GM19463 (cell line): ENCODE measurements around the gene LCP2.
"Not testable (repeated sequence)": the region's sequence is repeated elsewhere in the genome, so short reads cannot be mapped to it uniquely, and the experiment has no call there.

ENCODE experiments used
- ATAC-seq: cut with Tn5 transposase; IDR thresholded peaks from one replicate; pipeline ENCODE4 v1.9.1; 2021; ENCODE audit warnings: mild to moderate bottlenecking, moderate library complexity; ENCODE audit not compliant: unreplicated experiment

LCP2 gene

DNA sequence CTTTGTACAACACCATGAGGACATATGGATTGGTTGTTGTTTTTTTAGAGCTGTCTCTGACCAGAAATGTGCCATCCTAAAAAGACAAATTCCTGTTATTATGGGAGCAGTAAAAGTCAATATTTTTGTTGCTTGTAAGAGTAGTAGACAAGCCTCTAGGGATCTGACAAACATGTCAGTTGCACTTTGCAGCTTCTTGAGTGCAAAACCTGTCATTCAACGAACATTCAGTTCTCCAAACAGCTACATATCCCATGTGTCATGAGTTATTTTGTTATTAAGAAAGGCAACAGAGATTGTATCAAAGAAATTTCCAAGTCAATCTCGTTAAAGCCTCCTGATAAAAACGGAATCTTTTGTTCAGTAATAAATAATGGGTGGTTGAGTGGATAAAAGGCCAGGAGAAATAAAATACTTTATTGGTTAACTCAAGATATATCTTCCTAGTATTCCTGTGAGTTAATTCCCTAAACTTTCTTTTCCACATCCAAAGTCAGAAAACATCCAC lies 46.7 kb downstream of the LCP2 start:
- ATAC-seq = no peak

DNA sequence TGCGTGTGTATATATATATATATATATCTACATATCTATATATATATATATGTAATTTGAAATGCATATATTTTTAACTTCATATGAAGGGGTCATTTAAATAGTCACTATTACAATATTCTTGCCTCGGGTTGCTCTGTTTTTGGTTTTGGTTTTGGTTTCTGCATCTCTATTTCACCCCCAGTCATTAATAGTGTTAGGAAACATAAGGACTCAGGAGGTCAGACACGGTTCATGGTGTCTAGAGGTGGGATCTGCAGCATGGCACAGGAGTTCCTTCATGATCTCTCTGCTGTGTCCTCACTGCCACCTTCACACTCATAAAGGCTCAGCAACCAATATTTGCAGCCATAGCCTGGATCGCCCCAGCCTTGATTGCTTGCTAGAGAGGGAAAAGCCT lies 48.2 kb downstream of the LCP2 start:
- ATAC-seq = no peak

DNA sequence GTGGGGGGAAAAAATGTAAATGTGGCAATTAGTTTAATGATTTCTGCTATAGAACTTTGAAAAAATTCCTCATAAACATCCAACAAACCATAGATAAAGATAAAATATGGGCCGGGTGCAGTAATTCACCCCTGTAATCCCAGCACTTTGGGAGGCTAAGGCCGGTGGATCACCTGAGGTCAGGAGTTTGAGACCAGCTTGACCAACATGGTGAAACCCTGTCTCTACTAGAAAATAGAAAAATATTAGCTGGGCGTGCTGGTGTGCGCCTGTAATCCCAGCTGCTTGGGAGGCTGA lies 48.7 kb downstream of the LCP2 start:
- not testable (repeated sequence) for ATAC-seq

DNA sequence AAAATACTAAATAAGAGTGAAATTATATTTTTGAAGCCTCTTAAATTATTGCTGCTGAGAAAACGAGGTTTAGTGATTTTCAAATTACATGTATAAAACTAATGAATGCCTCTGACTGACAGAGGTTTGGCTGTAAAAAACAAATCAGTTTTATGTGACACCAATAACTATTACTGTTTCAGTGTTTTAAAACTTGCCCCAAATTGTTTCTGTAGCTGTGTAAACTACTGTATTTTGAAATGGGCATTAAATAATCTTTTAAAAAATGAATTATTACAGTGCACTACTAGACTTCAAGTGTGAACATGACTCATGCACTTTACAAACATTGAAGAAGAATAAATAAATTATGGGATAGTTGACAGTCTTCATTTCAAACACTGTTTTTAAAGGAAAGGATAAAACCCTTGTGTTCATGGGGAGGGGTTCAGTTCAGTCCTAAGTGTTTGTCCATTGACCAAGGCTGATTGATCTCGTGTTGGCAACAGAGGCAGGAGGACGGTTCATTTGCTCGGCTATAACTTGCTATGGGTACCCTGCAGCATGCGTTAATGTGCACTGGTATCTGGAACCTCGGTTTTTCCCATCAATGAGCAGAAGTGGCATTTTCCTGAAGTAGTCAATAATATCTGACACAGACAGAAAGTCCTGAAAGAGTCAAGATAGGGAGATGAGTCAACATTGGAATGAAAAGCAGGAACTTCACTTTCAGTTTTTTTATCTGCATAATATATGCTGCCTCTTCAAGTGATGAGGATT lies 49.2 kb downstream of the LCP2 start:
- no peak for ATAC-seq

DNA sequence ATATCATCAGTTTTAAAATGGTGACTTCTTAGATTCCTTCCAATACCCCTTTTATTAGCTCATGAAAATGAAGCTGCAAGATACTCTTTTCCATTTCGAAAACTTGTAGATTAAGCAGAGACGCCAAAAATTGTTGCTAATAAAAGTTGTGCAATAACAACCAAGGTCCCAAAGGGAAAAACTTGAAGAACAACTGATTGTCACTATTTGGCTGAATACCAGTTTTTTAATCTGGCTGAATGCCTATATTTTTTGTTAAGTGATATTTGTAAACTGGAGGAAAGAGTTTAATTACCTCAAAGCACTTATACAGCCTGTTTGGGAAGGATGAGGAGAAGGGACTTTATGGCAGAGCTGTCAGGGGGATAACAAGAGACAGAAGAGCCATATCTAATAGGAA lies 50.2 kb downstream of the LCP2 start:
- ATAC-seq = no peak

DNA sequence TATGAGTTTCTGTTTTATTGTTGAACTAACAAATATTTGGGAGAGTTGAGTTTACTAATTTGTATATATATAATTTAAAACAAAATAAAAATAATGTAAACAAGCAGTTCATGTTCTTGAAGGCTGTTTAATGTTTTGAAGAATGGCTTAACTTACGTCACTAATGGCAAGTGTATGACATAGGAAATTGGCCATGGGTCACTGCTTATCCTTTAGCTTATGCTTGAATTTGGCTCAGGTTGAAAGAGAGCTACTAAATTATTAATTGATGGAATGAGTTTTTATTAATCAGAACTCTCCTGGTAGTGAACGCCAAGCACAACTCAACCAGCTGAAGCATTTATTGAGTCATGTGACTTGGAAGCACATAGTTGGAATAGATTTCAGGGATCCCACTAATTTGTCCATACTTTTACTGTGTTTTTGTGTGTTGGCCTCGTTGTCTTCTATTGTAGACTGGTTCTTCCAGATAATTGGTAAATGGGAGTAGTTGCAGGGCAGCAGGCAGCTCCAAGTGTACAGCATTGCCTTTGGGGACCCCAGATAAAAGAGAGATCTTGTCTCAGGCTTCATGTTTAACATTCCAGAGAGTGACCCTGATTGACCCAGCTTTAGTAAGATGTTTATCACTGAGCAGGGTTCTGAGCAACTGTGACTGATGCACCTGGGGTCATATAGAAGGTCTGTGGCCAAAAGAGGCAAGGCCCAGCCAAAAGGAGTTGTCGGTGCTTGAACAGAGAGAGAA lies 51.3 kb downstream of the LCP2 start:
- no peak for ATAC-seq

DNA sequence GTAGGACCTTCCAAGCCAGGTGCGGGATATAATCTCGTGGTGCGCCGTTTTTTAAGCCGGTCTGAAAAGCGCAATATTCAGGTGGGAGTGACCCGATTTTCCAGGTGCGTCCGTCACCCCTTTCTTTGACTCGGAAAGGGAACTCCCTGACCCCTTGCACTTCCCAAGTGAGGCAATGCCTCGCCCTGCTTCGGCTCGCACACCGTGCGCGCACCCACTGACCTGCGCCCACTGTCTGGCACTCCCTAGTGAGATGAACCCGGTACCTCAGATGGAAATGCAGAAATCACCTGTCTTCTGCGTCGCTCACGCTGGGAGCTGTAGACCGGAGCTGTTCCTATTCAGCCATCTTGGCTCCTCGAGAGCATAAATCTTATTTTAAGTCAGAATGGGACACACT lies 52.1 kb downstream of the LCP2 start:
- ATAC-seq = not testable (repeated sequence)

DNA sequence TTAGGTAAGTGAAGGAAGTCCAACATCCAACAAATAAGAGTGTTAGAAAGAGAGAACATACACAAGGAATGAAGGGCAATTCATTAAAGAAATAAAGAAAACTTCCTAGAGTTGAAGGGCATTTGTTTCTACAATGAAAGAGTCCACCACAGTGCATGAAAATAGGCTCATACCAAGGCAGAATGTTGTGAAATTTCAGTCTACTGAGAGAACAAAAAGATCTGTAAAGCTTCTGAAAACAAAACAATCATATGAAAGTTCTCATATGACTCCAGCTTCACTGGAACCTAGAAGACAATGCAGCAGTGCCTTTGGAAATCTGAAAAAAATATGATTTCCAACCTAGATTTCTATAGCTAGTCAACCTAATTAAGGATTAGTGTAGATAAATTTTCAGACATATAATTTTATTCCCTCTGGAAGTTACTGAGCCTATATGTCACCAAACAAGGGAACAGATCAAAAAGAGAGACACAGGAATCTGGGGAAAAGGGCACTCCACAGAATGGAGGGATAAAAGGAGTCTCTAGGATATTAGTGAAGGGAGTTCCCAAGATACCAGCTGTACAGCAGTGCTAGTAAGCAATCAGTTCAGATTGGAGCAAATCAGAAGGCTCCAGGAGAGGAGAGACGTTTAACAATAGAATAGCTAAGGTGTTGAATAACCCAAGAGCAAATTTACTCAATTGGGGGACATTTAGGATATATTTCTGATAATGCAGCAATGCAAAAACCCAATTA lies 59.0 kb downstream of the LCP2 start:
- no peak for ATAC-seq

DNA sequence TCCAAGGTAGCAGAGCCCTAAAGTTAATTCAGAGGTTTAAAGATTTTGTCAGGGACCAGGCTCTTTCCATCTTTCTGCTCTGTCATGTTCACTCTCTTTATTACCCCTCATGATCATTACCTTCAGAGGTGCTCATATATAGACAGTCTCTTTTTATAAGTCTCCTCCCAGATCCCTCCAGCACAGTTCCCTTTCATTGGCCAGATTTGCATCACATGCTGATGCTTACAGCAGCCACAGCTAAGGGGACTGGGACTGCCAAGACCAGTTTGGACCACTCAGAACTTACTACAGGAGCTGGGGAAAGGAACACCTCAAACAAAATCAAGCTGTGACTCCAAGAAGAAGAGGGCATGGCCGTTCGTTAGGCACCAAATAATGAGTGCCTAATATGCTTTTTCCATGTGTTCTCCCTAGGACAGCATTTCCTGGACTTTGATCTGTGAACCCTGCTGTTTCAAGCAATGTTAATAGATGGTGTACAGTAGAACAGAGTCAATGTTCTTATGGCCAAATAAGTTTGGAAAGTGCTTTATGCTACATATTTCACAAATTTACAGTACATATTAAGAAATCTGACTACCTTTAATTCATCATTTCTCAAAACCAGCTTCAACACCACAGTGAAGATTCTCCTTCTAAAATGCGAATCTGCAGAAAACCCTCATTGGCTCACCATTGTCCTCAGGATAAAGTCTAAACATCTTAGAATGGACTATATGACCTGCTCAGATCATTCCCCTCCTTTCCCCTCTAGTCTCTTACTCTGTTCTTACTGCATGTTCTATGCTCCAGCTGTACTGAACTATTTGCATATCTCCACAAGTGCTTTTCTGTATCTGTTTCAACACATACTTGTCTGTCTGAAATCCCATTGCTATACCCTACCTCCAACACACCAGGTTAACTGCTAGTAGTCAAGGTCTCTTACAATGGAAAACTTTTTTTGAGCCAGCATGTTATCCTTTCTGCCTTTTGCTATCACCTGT lies 61.4 kb downstream of the LCP2 start:
- no peak for ATAC-seq

DNA sequence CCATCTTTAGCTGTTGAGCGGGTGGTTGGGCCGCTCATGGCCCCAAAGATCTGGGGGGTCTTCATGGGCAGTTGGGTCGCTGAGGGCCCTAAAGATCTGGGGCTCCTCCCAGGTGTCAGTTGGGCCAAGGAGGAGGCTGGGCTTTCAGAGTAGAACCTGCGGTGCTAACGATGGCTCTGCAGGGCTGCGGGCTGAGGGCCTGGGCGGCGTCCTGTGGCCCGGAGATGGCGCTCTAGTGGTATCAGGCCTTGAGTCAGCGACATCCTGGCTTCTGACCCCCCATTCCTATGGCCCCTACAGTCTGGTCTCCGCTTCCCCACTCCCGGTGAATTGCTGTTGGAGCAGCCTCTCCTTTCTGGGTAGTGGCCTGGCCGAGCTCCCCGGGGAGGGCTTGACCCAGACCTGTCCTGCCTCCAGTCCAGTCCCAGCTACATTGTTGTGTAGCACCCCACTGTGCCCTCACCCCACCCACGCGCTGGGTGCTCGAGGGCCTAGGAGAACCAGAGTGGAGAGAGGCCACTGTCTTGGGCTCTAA lies 64.2 kb downstream of the LCP2 start:
- ATAC-seq = no peak

DNA sequence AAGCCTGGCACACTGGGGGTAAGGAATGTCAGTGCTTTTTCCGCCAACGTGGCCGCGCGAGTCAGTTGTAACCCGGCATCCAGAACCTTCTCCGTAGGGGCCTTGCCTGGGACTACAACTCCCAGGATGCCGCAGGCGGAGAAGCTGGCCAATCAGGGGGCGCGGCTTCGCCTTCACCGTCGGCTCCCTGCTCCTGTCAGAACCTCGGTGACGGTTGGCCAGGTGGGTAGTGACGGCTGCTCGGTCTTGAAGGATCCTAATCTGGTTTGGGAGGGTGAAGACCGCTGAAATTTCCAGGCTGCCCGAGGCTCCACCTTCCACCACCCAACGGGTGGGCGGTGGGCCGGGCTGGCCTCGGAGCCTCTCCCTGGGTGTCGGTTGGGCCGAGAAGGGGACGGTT lies 64.8 kb downstream of the LCP2 start, which contains the start of gene C5orf58:
TSS of gene C5orf58 (plus strand) at position 200 of the 400 bp plus-strand sequence. CDS start 1,992 bp downstream, outside the sequence.
- no peak for ATAC-seq

DNA sequence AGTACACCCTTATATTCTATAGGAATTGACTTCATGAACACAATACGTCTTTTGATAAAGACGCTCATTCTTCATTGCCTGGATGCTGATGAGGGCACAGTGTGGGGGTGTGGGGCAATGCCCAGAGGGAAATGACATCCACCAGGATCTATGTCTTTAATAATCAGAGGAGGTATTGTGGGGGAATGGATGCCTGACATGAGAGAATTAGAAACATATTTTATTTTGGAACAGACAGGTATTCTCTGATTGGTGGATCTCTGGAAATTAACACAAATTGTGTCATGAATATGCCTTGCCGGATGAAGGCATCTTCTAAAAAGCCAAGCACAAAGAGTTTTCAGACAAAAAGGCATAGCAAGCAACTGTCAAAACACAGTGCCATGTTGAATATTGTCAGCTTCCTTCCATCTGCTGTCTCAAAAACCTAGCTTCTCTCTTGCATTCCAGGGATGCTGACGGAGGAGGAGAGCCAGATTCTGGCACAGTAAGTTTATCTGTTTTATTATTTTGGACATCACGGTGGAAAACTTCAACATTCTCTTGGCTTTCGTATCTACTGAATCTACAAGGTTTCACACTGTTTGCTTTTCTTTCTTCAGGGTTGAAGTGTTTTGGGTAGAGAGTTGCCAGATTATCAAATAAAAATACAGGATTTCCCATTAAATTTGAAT lies 68.7 kb downstream of the LCP2 start:
- no peak for ATAC-seq

DNA sequence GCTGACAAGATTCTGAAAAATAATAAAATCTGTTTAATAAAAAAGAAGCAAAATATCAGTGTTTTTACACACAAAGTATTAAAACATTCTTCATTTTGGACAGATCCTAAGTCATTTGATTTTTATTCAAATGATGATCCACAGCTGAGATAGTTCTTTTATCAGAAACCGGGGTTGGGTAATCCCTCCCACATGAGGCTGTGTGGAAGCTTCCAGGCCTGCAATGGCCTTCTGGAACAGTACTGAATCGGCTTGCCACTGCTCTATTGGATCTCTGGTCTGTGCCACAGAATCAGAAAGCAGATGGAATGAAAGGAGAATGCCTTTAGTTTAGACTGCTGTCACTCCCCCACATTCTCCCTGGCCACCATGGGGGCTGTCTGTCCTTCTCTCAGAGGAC lies 70.9 kb downstream of the LCP2 start:
- no peak for ATAC-seq

DNA sequence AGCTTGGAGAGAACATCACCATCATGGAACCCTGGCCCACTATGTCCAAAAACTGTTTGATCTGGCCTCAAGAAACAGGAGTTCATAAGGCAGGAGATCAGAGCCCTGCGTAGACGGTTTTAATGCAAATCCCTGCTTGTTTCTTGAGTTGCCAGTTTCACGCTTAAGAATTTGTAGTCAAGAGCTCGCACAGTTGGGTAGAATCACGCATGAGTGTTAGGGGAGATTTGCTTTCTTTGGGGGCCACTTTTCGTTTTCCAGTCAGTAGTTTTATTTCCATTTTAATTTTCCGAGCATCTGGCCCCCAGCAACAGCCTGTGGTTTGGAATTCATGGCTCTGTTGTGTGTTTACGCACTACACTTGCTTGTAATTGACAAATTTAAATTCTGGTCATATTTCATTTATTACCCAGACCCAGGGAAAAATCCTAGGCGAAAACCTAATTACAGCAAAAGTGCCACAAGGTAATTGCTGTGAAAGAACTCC lies 71.4 kb downstream of the LCP2 start:
- ATAC-seq = no peak

DNA sequence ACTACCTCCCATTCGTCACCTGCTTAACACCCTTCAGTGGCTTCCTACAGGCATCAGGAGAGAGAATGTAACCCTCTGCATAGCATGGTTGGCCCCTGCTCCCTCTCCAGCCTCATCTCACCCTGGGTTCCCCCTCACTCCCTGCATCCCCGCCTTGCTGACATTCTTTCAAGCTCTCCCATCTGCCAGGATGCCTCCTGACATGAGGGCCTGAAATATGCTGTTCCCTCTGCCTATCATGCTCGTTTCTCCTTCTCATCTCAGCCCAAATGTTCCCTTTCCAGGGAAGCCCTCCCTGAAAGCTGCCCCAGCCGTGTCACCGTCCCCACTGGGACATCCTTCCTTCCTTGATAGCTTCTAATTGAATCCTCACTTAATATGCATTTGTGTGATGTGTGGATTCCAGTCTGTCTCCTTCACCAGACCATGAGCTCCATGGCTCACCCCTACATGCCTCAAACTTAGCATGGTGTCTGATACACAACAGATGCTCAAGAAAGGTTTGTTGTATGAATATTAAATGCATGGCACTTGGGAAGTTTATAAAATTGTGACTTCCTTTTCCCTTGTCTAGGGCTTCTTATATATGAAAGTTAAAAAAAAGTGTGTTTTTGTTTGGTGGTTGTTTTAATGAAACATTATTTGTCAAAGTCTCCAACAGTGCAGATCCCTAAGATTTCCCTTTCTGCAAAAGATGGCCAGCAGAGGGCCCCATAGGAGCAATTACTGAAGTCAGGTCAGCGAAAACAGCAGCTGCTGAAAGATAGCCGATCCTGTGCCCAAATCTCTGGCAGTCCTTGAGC lies 72.0 kb downstream of the LCP2 start:
- ATAC-seq = no peak

DNA sequence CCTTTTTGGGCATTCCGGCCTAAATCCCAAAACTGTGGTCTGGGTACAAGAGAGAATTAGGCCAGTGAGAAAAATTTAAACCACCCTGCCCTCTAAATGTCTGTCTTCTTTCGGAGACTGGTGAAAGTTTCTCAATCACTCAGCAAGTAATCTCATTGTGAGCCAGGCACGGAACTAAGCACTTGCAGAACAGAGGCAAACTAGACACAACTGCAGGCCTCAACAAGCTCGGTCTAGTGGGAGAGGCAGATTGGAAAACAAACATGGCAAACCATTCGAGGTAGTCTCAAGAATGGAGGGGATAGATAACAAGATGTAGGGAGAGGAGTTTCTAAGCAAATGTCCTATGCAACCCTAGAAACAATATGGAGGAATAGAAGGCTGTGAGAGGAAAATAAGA lies 73.7 kb downstream of the LCP2 start:
- no peak for ATAC-seq

DNA sequence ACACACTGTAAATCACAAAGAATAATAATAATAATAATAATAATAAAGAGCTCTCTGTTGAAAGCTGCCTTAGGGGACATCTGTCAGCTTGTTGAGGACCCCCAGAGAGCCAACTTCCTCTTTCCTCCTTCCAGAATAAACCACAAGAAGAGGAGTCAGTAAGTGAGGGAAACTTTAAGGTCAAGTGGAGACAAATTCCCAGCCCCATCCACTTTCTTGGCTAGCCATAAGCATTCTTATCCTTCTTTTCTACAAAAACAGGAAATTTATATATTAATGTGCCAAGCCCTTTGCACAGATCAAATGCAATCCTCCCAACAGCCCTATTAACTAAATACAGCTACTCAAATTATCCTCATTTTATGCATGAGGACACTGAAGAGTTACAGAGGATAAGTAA lies 74.2 kb downstream of the LCP2 start:
- no peak for ATAC-seq

DNA sequence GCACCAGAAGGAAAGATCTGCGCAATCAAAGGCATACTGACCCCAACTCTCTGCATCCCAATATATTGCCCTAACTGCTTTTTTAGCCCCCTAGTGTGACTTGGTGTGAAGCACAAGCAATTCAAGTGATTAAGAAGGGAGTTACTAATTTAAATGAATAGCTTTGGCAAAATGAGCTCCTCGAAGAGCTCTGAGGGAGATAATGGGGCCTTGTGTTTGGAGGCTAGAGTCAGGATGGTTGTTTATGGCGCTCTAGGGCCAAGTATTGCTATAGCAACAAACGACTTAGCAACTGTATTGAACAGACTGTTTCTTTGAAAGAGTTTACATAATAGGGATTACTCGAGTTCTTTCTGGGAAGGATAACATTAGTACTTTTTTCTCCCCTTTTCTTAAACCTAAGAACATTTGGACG lies 76.2 kb downstream of the LCP2 start:
- ATAC-seq = no peak

DNA sequence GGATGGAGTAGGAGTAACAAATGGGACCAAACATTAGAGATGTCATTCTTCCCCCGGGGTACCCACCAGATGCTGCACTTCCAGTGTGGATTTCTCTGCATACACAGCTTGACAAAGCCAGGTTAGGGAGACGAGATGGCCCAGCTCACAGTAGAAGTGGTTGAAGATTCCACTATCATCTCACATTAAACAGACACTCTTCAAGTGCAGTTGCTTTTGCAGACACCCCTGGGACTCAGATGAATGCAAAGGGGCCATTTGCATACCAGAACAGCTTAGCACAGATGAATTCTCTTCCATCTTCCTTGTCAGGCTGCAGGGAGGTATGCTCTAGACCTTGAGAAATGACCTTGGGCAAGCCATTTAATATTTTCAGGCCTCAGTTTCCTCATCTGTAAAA lies 77.4 kb downstream of the LCP2 start:
- no peak for ATAC-seq
